GM23248 (cell line): ENCODE data around the gene BEND3. TPM values are rescaled to one million over a fixed set of nuclear protein-coding genes. Genes with fewer than 3 reads are reported as not detected.
"Not testable (repeated sequence)": the region's sequence is repeated elsewhere in the genome, so short reads cannot be mapped to it uniquely, and the experiment has no call there.

Experiments used
- DNase-seq: peaks from one replicate; pipeline ENCODE4 v3.0.0-alpha.2; 2015
- H2AFZ ChIP-seq: fragments of 200-600 bp; sonication (generic); 2 replicates; pipeline ENCODE4 v1.6.1; 2016; ENCODE audit warnings: antibody characterized with exemption
- H3F3A ChIP-seq: fragments of 200-600 bp; sonication (generic); 2 replicates; pipeline ENCODE4 v1.6.1; 2016; ENCODE audit warnings: mild to moderate bottlenecking, antibody characterized with exemption, mixed run types; ENCODE audit not compliant: insufficient read depth
- H3K27ac ChIP-seq: fragments of 200-600 bp; sonication (generic); 2 replicates; pipeline ENCODE4 v1.5.1; 2016; ENCODE audit warnings: mild to moderate bottlenecking
- H3K27me3 ChIP-seq: fragments of 200-600 bp; sonication (generic); replicated peaks from 2 replicates; pipeline ENCODE4 v1.6.1; 2016; ENCODE audit warnings: mild to moderate bottlenecking; ENCODE audit not compliant: insufficient read depth
- H3K36me3 ChIP-seq: fragments of 200-600 bp; sonication (generic); 2 replicates; pipeline ENCODE4 v1.6.1; 2016; ENCODE audit warnings: low read depth, mild to moderate bottlenecking
- H3K4me1 ChIP-seq: fragments of 200-600 bp; sonication (generic); 2 replicates; pipeline ENCODE4 v1.6.1; 2016; ENCODE audit warnings: mild to moderate bottlenecking; ENCODE audit not compliant: insufficient read depth
- H3K4me2 ChIP-seq: fragments of 200-600 bp; sonication (generic); one replicate; pipeline ENCODE4 v1.6.1; 2016; ENCODE audit warnings: mild to moderate bottlenecking; ENCODE audit not compliant: unreplicated experiment
- H3K4me3 ChIP-seq: fragments of 200-600 bp; sonication (generic); 2 replicates; pipeline ENCODE4 v1.5.1; 2016; ENCODE audit warnings: mild to moderate bottlenecking
- H3K79me2 ChIP-seq: fragments of 200-600 bp; sonication (generic); 2 replicates; pipeline ENCODE4 v1.6.1; 2016; ENCODE audit warnings: mild to moderate bottlenecking; ENCODE audit not compliant: insufficient read depth
- H3K9ac ChIP-seq: fragments of 200-600 bp; sonication (generic); 2 replicates; pipeline ENCODE4 v1.6.1; 2016; ENCODE audit warnings: mild to moderate bottlenecking
- H3K9me2 ChIP-seq: fragments of 200-600 bp; sonication (generic); 2 replicates; pipeline ENCODE4 v1.6.1; 2016; ENCODE audit warnings: mixed run types, mild to moderate bottlenecking, moderate library complexity; ENCODE audit not compliant: insufficient read depth
- H3K9me3 ChIP-seq: fragments of 200-600 bp; sonication (generic); one replicate; pipeline ENCODE4 v1.6.1; 2017; ENCODE audit warnings: low read depth
- H4K20me1 ChIP-seq: fragments of 200-600 bp; sonication (generic); 2 replicates; pipeline ENCODE4 v1.6.0; 2016; ENCODE audit not compliant: insufficient read depth
- EZH2 ChIP-seq: fragments of 200-600 bp; sonication (generic); IDR thresholded peaks from 2 replicates; pipeline ENCODE4 v1.6.1; 2018; ENCODE audit warnings: antibody characterized with exemption, mild to moderate bottlenecking; ENCODE audit not compliant: insufficient read depth, poor library complexity, severe bottlenecking
- EZH2phosphoT487 ChIP-seq: fragments of 200-600 bp; sonication (generic); IDR thresholded peaks from 2 replicates; pipeline ENCODE4 v1.6.1; 2018; ENCODE audit warnings: antibody characterized with exemption, moderate library complexity, mild to moderate bottlenecking, low read depth; ENCODE audit not compliant: insufficient read depth
- WGBS, 2 experiments: methylation state at CpG; one replicate each; pipeline ENCODE4 v1.1.6; 2015 to 2017; ENCODE audit warnings: low lambda C conversion rate in 2 of 2, low coverage in 1 of 2; ENCODE audit errors: missing lambda C conversion rate in 2 of 2; 5-methylcytosine and 5-hydroxymethylcytosine counted together
- in situ Hi-C: fragments of 300-500 bp; cut with MboI; formaldehyde crosslinking; loops from 2 replicates; pipeline ENCODE4 v1.15.0; 2020
- polyA plus RNA-seq: library from polyadenylated mRNA; unstranded; fragments of >200 nt; fragmentation: Nextera tagmentation; extraction: Ambion mirVana; gene quantifications from 2 replicates; pipeline ENCODE4 v1.2.1, GENCODE V29; 2016
- total RNA-seq: library from RNA; depleted of rRNA; stranded (reverse); fragments of >200 nt; shearing (Covaris generic); gene quantifications from 2 replicates; pipeline ENCODE4 v1.2.3, GENCODE V29; 2014

The BEND3 gene
- total and polyA plus RNA-seq, 2 experiments from 2014 or later, result 1.4 to 1.8 TPM

DNA sequence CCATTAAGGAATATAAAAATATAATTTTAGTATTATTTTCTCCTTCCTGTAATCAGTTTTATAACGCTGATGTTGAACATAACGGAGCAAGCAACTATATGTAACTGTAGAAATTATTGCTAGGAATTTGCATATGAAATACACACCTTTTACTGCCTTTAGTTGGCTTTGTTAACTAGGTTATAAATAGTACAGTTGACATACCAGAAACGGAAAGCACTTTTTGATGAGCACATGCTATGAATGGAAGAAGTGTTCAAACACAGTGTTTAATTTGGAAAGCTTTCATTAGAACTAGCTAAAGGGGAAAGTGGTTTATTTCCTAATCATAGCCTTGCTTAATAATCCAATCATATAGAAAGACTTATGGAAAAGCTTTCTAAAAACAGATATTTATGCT, 25.3 kb upstream of the BEND3 start:
- in situ Hi-C loops, result no loop called here
- H4K20me1 ChIP-seq, result no peaks in the 10 kb centered on the region
- H3K4me1 ChIP-seq, result no peaks in the 10 kb centered on the region; the same call in 1 of the 2 replicates
- no peak overlapping the region for H3K27ac ChIP-seq
- TF ChIP-seq EZH2phosphoT487 (no peak), EZH2 (no peak)
- 69 to 72% methylated on average over 3 of the region's 3 CpGs for WGBS, 2 experiments
- no peak overlapping the region for H2AFZ ChIP-seq
- no peak for DNase-seq
- H3K4me2 ChIP-seq, result no peak overlapping the region
- H3K9me2 ChIP-seq, result no peaks in the 10 kb centered on the region
- no peaks in the 10 kb centered on the region for H3K9me3 ChIP-seq
- H3K4me3 ChIP-seq, result no peak overlapping the region
- H3K27me3 ChIP-seq, result no peaks in the 10 kb centered on the region
- H3K36me3 ChIP-seq, result no peaks in the 10 kb centered on the region
- H3F3A ChIP-seq, result no peaks in the 10 kb centered on the region
- no peaks in the 10 kb centered on the region for H3K79me2 ChIP-seq
- H3K9ac ChIP-seq, result no peak overlapping the region

DNA sequence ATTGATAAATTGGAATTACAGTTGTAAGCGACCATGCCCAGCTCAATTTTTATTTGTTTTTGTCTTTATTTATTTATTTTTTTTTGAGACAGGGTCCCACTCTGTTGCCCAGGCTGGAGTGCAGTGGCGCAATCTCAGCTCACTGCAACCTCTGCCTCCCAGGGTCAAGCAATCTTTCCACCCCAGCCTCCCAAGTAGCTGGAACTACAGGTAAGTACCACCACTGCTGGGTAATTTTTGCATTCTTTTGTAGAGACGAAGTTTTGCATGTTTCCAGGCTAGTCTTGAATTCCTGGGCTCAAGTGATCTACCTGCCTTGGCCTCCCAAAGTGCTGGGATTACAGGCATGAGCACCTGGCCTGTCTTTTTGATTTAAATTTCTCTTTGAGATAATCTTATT, 21.0 kb upstream of the BEND3 start:
- H3K4me2 ChIP-seq, H3K4me3 ChIP-seq, H3K36me3 ChIP-seq, H3K4me1 ChIP-seq, H3K9ac ChIP-seq, H2AFZ ChIP-seq, H3K9me3 ChIP-seq, H3K79me2 ChIP-seq, H3K27me3 ChIP-seq, H4K20me1 ChIP-seq, H3K27ac ChIP-seq, H3K9me2 ChIP-seq, H3F3A ChIP-seq, DNase-seq, in situ Hi-C loops: not testable (repeated sequence)
- 60 to 64% methylated on average over 3 of the region's 3 CpGs for WGBS, 2 experiments

DNA sequence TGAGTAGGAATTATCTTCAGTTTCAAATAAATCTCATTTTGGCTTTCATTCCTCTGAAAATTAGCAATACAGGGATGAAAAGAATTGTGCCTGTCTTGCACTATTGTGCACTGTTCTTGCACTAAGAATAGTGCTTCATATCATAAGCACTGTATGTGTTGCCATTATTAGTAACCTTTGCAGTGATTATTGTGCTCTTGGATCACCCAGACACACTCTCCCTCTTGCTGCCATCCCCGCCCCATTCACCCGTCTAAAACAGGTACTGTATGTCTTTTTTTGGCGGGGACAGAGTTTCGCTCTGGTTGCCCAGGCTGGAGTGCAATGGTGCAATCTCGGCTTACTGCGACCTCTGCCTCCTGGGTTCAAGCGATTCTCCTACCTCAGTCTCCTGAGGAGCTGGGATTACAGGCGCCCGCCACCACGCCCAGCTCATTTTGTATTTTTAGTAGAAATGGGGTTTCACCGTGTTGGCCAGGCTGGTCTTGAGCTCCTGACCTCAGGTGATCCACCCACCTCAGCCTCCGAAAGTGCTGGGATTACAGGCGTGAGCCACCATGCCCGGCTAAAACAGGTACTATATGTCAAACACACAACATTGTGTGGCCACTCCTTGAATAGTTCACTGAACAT, 19.8 kb upstream of the BEND3 start:
- DNase-seq, H3K9me3 ChIP-seq, H3K27ac ChIP-seq, H3K27me3 ChIP-seq, H3K9me2 ChIP-seq, H3K79me2 ChIP-seq, in situ Hi-C loops, H3K36me3 ChIP-seq, H3K9ac ChIP-seq, H2AFZ ChIP-seq, H4K20me1 ChIP-seq, H3K4me2 ChIP-seq, H3K4me1 ChIP-seq, H3F3A ChIP-seq, H3K4me3 ChIP-seq: not testable (repeated sequence)
- 87 to 88% methylated on average over 14 of the region's 14 CpGs for WGBS, 2 experiments

DNA sequence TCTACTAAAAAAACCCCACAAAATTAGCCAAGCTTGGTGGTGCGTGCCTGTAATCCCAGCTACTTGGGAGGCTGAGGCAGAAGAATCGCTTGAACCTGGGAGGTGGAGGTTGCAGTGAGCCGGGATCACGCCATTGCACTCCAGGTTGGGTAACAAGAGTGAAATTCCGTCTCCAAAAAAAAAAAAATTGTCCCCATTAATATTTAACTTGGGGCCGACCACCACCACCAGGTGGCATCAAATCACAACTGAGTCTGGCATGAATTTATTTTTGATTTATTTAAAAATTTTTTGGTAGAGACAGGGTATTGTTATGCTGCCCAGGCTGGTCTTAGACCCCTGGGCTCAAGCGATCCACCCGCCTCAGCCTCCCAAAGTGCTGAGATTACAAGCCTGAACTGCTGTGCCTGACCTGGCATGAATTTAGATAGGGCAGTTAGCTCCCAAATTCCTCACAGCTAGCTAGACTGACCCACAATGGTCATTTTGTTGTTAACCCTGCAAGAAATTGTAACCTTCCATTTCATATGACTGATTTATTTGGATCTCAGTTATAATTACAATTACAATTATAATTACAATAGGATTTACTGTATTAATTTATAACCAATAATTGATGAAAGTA, 17.1 kb upstream of the BEND3 start:
- H4K20me1 ChIP-seq, result no peaks in the 10 kb centered on the region
- no peak overlapping the region for H3K4me3 ChIP-seq
- H3K9me2 ChIP-seq, result no peaks in the 10 kb centered on the region
- no peak overlapping the region for H3K9ac ChIP-seq
- no peaks in the 10 kb centered on the region for H3K36me3 ChIP-seq
- WGBS, 2 experiments, result 28 to 34% methylated on average over 8 of the region's 8 CpGs
- no peaks in the 10 kb centered on the region for H3K9me3 ChIP-seq
- H2AFZ ChIP-seq, result no peak overlapping the region
- H3K27me3 ChIP-seq, result no peaks in the 10 kb centered on the region
- in situ Hi-C loops, result no loop called here
- no peaks in the 10 kb centered on the region for H3K79me2 ChIP-seq
- H3K4me2 ChIP-seq, result no peak overlapping the region
- TF ChIP-seq EZH2phosphoT487 (no peak), EZH2 (no peak)
- H3F3A ChIP-seq, result no peaks in the 10 kb centered on the region
- peak; percentile 57 for DNase-seq
- H3K27ac ChIP-seq, result no peak overlapping the region
- H3K4me1 ChIP-seq, result peaks cover 4% of the 10 kb centered on the region; the same call in 1 of the 2 replicates
